GM12878 (cell line): ENCODE measurements around the gene TRIM61. TPM values are rescaled to one million over a fixed set of nuclear protein-coding genes. Genes with fewer than 3 reads are reported as not detected.

Experiments used
- ATAC-seq: fragments of 200-7000 bp; cut with Tn5 transposase; 3 replicates; pipeline ENCODE4 v1.9.1; 2020; ENCODE audit warnings: mild to moderate bottlenecking, moderate library complexity
- BruUV-seq: library from RNA; stranded (reverse); fragments of 400-500 nt; replicated peaks from 2 replicates; lab custom pipeline; 2021; lab: Mats Ljungman, UMichigan
- CTCF ChIA-PET: fragments of 300-600 bp; sonication (Branson Sonifier 250); formaldehyde crosslinking; extraction: SDS; loops from one replicate; lab custom pipeline; 2021; ENCODE audit warnings: inconsistent platforms; lab: Yijun Ruan, JAX
- POLR2A ChIA-PET: fragments of 350-600 bp; formaldehyde crosslinking; extraction: SDS; loops from one replicate; lab custom pipeline; 2021; ENCODE audit warnings: inconsistent platforms; lab: Charles Lee
- RAD21 ChIA-PET: fragments of 300-600 bp; sonication (Branson Sonifier 250); formaldehyde crosslinking; loops from one replicate; lab custom pipeline; 2023; ENCODE audit warnings: antibody characterized with exemption; ENCODE audit not compliant: unreplicated experiment; lab: Charles Lee
- SMC1A ChIA-PET: fragments of 300-600 bp; sonication (Branson Sonifier 250); formaldehyde crosslinking; loops from one replicate; lab custom pipeline; 2023; ENCODE audit not compliant: unreplicated experiment, uncharacterized antibody; lab: Charles Lee
- DNase-seq: peaks from one replicate; pipeline ENCODE4 v3.0.0-alpha.2; 2011; ENCODE audit warnings: low read depth, low spot score
- FAIRE-seq: peaks from 3 replicates; lab custom pipeline; 2011; peaks lifted over from hg19 to GRCh38; lab: Jason Lieb, UNC
- H2AFZ ChIP-seq: 2 replicates; pipeline ENCODE4 v1.6.0; 2011; ENCODE audit warnings: low read depth, low read length, control low read depth; ENCODE audit not compliant: control insufficient read depth
- H3K27ac ChIP-seq: 2 replicates; pipeline ENCODE4 v1.5.1; 2011; ENCODE audit warnings: control low read depth; ENCODE audit not compliant: control insufficient read depth, insufficient read depth
- H3K27me3 ChIP-seq, 2 experiments: replicated peaks in 1 of 2; 2 replicates each; pipeline versions ENCODE4 v1.6.0 to v1.6.1; 2011; ENCODE audit warnings: low read length in 1 of 2; ENCODE audit not compliant: control insufficient read depth in 2 of 2, insufficient read depth in 2 of 2
- H3K36me3 ChIP-seq, 2 experiments: 2 replicates each; pipeline ENCODE4 v1.5.1; 2011; ENCODE audit warnings: low read length in 1 of 2; ENCODE audit not compliant: control insufficient read depth in 2 of 2, insufficient read depth in 2 of 2
- H3K4me1 ChIP-seq: 2 replicates; pipeline ENCODE4 v1.6.1; 2011; ENCODE audit warnings: mild to moderate bottlenecking, low read length, moderate library complexity, mixed read lengths; ENCODE audit not compliant: control insufficient read depth, insufficient read depth
- H3K4me2 ChIP-seq: 2 replicates; pipeline ENCODE4 v1.6.0; 2011; ENCODE audit warnings: control low read depth; ENCODE audit not compliant: control insufficient read depth, insufficient read depth
- H3K4me3 ChIP-seq: fragments of 200-600 bp; sonication (generic); 2 replicates; pipeline ENCODE4 v1.5.1; 2016
- H3K79me2 ChIP-seq: 2 replicates; pipeline ENCODE4 v1.6.0; 2011; ENCODE audit warnings: low read length; ENCODE audit not compliant: control insufficient read depth, insufficient read depth
- H3K9ac ChIP-seq: 2 replicates; pipeline ENCODE4 v1.8.0; 2011; ENCODE audit warnings: low read length, control low read depth, mixed read lengths; ENCODE audit not compliant: control insufficient read depth, insufficient read depth
- H3K9me3 ChIP-seq: replicated peaks from 3 replicates; pipeline ENCODE4 v1.5.1; 2011; ENCODE audit warnings: mild to moderate bottlenecking, low read length; ENCODE audit not compliant: control insufficient read depth, insufficient read depth
- H4K20me1 ChIP-seq: 2 replicates; pipeline ENCODE4 v1.6.0; 2011; ENCODE audit not compliant: control insufficient read depth, insufficient read depth
- ASH2L ChIP-seq: fragments of 300-600, 200-600 bp; sonication (generic); IDR thresholded peaks from 2 replicates; pipeline ENCODE4 v1.6.1; 2017; ENCODE audit warnings: low read depth, mild to moderate bottlenecking, borderline replicate concordance
- BRCA1 ChIP-seq: IDR thresholded peaks from 2 replicates; pipeline ENCODE4 v1.6.1; 2011; ENCODE audit warnings: low read depth, low read length, improper control_type of control experiment
- DPF2 ChIP-seq: fragments of 450-650 bp; IDR thresholded peaks from 2 replicates; pipeline ENCODE4 v1.6.1; 2017; ENCODE audit warnings: mild to moderate bottlenecking
- ESRRA ChIP-seq: IDR thresholded peaks from 2 replicates; pipeline ENCODE4 v1.6.1; 2012; ENCODE audit warnings: mild to moderate bottlenecking, low read length, improper control_type of control experiment
- HDAC6 ChIP-seq: fragments of 200-600 bp; sonication (generic); IDR thresholded peaks from one replicate; pipeline ENCODE4 v1.8.0; 2017; ENCODE audit warnings: antibody characterized with exemption; ENCODE audit not compliant: unreplicated experiment
- IRF4 ChIP-seq: IDR thresholded peaks from 2 replicates; pipeline ENCODE4 v1.6.1; 2011; ENCODE audit warnings: low read depth, low read length
- MXI1 ChIP-seq: fragments of 150-350 bp; IDR thresholded peaks from 2 replicates; pipeline ENCODE4 v1.6.1; 2011; ENCODE audit warnings: low read depth, mild to moderate bottlenecking, inconsistent platforms, low read length, improper control_type of control experiment
- NFYA ChIP-seq: IDR thresholded peaks from 2 replicates; pipeline ENCODE4 v1.6.1; 2011; ENCODE audit warnings: low read depth, mild to moderate bottlenecking, low read length, improper control_type of control experiment, borderline replicate concordance
- NR2C2 ChIP-seq: IDR thresholded peaks from 2 replicates; pipeline ENCODE4 v1.6.1; 2011; ENCODE audit warnings: borderline replicate concordance, low read depth; ENCODE audit not compliant: control insufficient read depth, insufficient read length
- RAD51 ChIP-seq: fragments of 450-650 bp; IDR thresholded peaks from 2 replicates; pipeline ENCODE4 v1.6.1; 2016; ENCODE audit warnings: moderate library complexity, mild to moderate bottlenecking, inconsistent platforms
- SMARCA5 ChIP-seq: fragments of 450-650 bp; IDR thresholded peaks from 2 replicates; pipeline ENCODE4 v1.6.1; 2017; ENCODE audit warnings: mild to moderate bottlenecking
- SP1 ChIP-seq: IDR thresholded peaks from one replicate; pipeline ENCODE4 v1.6.1; 2011; ENCODE audit warnings: low read depth, low read length
- STAT1 ChIP-seq: fragments of 450-650 bp; conservative IDR thresholded peaks from 2 replicates; pipeline ENCODE4 v1.6.1; 2014; ENCODE audit warnings: antibody characterized with exemption, mild to moderate bottlenecking
- ZBED1 ChIP-seq: IDR thresholded peaks from 2 replicates; pipeline ENCODE4 v1.6.1; 2016; ENCODE audit warnings: borderline replicate concordance
- WGBS: methylation state at CpG from one replicate; pipeline ENCODE4 v1.1.6; 2016; ENCODE audit warnings: low lambda C conversion rate; ENCODE audit not compliant: insufficient replicate concordance, insufficient coverage; ENCODE audit errors: missing lambda C conversion rate; 5-methylcytosine and 5-hydroxymethylcytosine counted together
- in situ Hi-C: fragments of 300-500 bp; cut with MboI; formaldehyde crosslinking; loops from 9 replicates; pipeline ENCODE4 v1.14.3; 2018; ENCODE audit warnings: mixed read lengths
- intact Hi-C: fragments of 100-400 bp; cut with micrococcal nuclease; formaldehyde crosslinking; loops from one replicate; pipeline ENCODE4 v1.14.2; 2022; ENCODE audit not compliant: unreplicated experiment
- polyA plus RNA-seq, 11 experiments: library from polyadenylated mRNA; depleted of rRNA in 4 of 11; unstranded in 6 of 11; stranded (reverse) in 5 of 11; fragments of >200 nt; fragmentation: Nextera tagmentation in 4 of 11; fragmentation: Illumina TruSeq in 1 of 11; extraction: Ambion mirVana in 4 of 11; extraction: Trizol in 1 of 11; gene quantifications; 1 replicate in 1 of 11; 2 replicates in 10 of 11; pipeline versions ENCODE4 v1.2.1 to v1.2.3, GENCODE V29; 2011 to 2016; ENCODE audit warnings: inconsistent platforms in 2 of 11, missing spikeins in 2 of 11, low read depth in 1 of 11
- total RNA-seq, 4 experiments: library from RNA; depleted of rRNA in 3 of 4; stranded (reverse); fragments of >200 nt in 3 of 4; fragmentation: Illumina TruSeq in 1 of 4; extraction: Trizol in 1 of 4; gene quantifications; 2 replicates each; pipeline versions ENCODE4 v1.2.1 to v1.2.3, GENCODE V29; 2013 to 2021
- TF ChIP-seq, protein P1 (sequence below): IDR thresholded peaks from 2 replicates; pipeline ENCODE4 v1.6.1; 2012; ENCODE audit warnings: low read depth, low read length, improper control_type of control experiment

Gene TRIM61
- total and polyA plus RNA-seq, 10 of the 15 experiments (the other 5 are each of a cell fraction or from before 2014, with no cell fraction given): 3.2 to 10.9 (median 5.7) TPM

DNA sequence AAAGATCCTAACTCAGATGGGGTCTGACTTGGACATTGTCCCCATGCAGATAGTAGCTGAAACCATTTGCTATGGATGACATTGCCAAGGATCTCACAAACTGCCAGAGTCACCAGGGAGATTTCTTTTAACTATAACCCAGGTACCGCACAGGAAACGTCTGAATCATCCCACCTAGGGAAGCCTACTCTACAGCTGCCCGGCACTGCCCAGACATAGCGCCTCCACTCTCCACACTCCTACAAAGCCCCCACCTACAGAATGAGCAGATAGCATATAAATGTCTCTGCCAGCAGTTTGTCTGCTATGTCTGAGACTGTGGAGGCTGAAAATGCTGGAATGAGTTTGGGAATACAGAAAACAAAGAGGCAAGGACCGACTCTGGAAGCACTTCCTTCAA, 32.3 kb downstream of the TRIM61 start:
- FAIRE-seq (no peak), DNase-seq (no peak), ATAC-seq (no peak)
- 69% methylated on average over 5 of the region's 5 CpGs for WGBS
- no peaks in the 10 kb centered on the region; the same call in 1 of the 2 replicates for H3K4me1 ChIP-seq
- SMC1A ChIA-PET: no interaction called here
- intact Hi-C loops: no loop called here
- H3K36me3 ChIP-seq: no peaks in the 10 kb centered on the region
- H3K9ac ChIP-seq: no peak overlapping the region
- POLR2A ChIA-PET: no interaction called here
- H3K79me2 ChIP-seq: no peaks in the 10 kb centered on the region
- no TSS peak for BruUV-seq
- RAD21 ChIA-PET: no interaction called here
- TF ChIP-seq NR2C2 (no peak), SP1 (no peak), BRCA1 (no peak), ESRRA (no peak), STAT1 (no peak), RAD51 (no peak), ASH2L (no peak), SMARCA5 (no peak), ZBED1 (no peak), IRF4 (no peak), MXI1 (no peak), DPF2 (no peak), HDAC6 (no peak), NFYA (no peak)
- TF ChIP-seq, protein P1, sequence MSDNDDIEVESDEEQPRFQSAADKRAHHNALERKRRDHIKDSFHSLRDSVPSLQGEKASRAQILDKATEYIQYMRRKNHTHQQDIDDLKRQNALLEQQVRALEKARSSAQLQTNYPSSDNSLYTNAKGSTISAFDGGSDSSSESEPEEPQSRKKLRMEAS: no peak
- H3K27ac ChIP-seq: no peak overlapping the region
- no peak overlapping the region for H3K4me3 ChIP-seq
- no peak overlapping the region for H3K4me2 ChIP-seq
- no peaks in the 10 kb centered on the region for H3K27me3 ChIP-seq
- in situ Hi-C loops: loop anchor here (25.0 kb wide), 1 partner anchor 1783 kb away; the partner anchor contains the start of gene NAF1
- no peak overlapping the region for H2AFZ ChIP-seq
- no peaks in the 10 kb centered on the region; the same call in 2 of the 3 replicates for H3K9me3 ChIP-seq
- CTCF ChIA-PET: interaction anchor here (1.1 to 1.2 kb wide), 2 partner anchors 9 kb away, joined by 3 to 4 read pairs; no protein-coding TSS in a partner anchor
- no peaks in the 10 kb centered on the region for H4K20me1 ChIP-seq
